ENCODE measurements around the gene NRP1. TPM values are rescaled to one million over a fixed set of nuclear protein-coding genes. Genes with fewer than 3 reads are reported as not detected.

Gene NRP1
- total RNA-seq, 6 experiments from 2014 or later: 14.7 to 61.7 (median 29.5) TPM

DNA sequence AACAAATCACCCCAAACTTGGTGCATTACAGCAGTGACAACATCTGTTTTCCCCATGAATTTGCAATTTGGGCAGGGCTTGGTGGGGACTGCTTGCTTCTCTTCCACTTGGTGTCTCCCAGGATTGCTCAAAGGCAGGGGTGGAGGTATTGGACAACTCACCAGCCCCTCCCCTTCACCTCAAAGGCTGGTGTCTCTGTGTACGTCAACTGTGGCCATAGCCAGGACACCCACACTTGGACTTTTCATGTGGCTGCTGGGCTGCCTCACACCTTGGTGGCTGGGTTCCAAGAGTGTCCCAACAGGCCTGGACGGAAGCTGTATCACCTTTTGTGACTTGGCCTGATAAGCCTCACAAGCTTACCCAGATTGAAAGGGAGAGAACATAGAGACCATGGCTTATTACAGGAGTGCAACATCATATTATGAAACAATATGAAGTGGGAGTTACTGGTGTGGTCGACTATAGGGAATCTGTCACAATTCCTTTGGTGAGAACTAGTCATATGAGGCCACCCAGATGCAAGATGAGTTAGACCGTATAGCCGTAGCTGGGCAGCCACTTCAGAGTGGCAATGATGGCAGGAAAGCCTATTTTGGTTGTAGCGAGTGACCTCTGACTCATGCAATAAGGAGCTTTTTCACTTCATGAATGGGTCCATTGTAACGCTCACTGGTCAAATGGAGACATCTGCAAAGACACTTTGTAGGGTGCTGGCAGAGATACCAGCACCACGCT lies 188.8 kb downstream of the NRP1 start:
- DNase-seq: peak; percentile 51 to 80 (median 73)
- Histone ChIP-seq H3K9me3 (no peaks in the 10 kb centered on the region), H3K4me1 (no peaks in the 10 kb centered on the region), H3K27me3 (no peaks in the 10 kb centered on the region), H3K4me3 (no peak overlapping the region), H3K27ac (no peak overlapping the region), H3K36me3 (no peaks in the 10 kb centered on the region)
- peak; percentile 15 for TF ChIP-seq POLR2A (IDR thresholded peaks at IDR 0.05)
- TF ChIP-seq, protein P1, sequence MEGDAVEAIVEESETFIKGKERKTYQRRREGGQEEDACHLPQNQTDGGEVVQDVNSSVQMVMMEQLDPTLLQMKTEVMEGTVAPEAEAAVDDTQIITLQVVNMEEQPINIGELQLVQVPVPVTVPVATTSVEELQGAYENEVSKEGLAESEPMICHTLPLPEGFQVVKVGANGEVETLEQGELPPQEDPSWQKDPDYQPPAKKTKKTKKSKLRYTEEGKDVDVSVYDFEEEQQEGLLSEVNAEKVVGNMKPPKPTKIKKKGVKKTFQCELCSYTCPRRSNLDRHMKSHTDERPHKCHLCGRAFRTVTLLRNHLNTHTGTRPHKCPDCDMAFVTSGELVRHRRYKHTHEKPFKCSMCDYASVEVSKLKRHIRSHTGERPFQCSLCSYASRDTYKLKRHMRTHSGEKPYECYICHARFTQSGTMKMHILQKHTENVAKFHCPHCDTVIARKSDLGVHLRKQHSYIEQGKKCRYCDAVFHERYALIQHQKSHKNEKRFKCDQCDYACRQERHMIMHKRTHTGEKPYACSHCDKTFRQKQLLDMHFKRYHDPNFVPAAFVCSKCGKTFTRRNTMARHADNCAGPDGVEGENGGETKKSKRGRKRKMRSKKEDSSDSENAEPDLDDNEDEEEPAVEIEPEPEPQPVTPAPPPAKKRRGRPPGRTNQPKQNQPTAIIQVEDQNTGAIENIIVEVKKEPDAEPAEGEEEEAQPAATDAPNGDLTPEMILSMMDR (IDR thresholded peaks at IDR 0.05): no peak
- intact Hi-C loops (cut with DNase I): no loop called here
- peak; percentile 63 to 90 (median 81) for ATAC-seq
- 70% methylated on average over 4 of the region's 8 CpGs for WGBS (ENCODE audit: insufficient coverage, low coverage, low lambda C conversion rate, missing lambda C conversion rate)

DNA sequence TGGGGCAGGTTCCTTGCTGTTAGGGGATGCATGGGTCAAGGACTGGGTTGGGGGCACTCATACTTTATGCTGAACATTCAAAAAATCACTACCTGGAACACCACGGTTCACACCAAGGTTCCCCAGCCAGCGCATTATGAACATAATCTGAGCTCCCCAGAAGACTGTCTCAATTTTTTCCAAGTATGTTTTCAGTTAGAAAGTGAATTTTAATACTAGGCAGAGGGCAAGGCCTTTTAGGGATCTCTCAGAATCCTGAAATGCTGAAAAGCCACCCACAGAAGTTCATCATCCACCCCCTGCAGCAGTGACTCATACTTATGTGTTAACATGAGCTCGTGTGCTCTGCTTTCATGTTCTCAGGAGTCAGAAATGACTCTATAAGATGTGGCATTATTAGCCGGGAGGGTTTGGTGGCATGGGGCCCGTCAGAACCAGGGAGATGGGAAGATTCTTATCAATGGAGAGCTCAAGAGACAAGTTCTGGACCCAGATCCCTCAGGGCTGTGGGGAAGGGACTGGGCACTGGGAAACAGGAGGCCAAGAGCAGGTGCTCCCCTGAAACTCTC lies 191.2 kb downstream of the NRP1 start:
- intact Hi-C loops (cut with DNase I): no loop called here
- H3K4me1 ChIP-seq: no peaks in the 10 kb centered on the region
- H3K27ac ChIP-seq: no peak overlapping the region
- peak in 1 of 4 donors; percentile 65 for ATAC-seq
- TF ChIP-seq, protein P1 (IDR thresholded peaks at IDR 0.05): no peak
- TF ChIP-seq POLR2A (IDR thresholded peaks at IDR 0.05): no peak
- DNase-seq: no peak
- H3K4me3 ChIP-seq: no peak overlapping the region
- no peaks in the 10 kb centered on the region for H3K9me3 ChIP-seq
- WGBS (ENCODE audit: insufficient coverage, low coverage, low lambda C conversion rate, missing lambda C conversion rate): 60% methylated on average over 5 of the region's 5 CpGs
- H3K27me3 ChIP-seq: no peaks in the 10 kb centered on the region
- H3K36me3 ChIP-seq: no peaks in the 10 kb centered on the region

DNA sequence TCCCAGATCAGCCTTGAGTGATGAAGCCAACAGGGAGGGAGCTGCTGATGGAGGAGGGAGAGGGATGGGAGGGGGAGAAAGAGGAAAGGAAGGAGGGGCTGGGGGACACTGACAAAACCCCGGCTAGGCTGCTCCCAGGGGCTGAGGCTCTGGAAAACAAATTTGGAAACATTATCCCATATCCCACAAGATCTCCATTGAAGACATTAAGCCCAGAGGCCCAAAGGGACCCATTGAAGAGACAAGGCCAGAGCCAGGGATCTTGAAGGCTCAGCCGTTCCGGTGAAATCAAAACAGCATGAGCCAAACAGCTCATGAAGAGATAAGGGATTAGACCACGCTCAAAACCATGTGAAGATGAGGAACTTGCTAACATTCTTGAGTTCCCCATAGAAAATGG lies 192.2 kb downstream of the NRP1 start:
- Histone ChIP-seq H3K27ac (no peak overlapping the region), H3K9me3 (no peaks in the 10 kb centered on the region), H3K4me3 (no peak overlapping the region), H3K27me3 (no peaks in the 10 kb centered on the region), H3K36me3 (no peaks in the 10 kb centered on the region), H3K4me1 (no peaks in the 10 kb centered on the region)
- no peak for DNase-seq
- intact Hi-C loops (cut with DNase I): no loop called here
- no peak for TF ChIP-seq POLR2A (IDR thresholded peaks at IDR 0.05)
- TF ChIP-seq, protein P1 (IDR thresholded peaks at IDR 0.05): no peak
- 59% methylated on average over 3 of the region's 4 CpGs for WGBS (ENCODE audit: insufficient coverage, low coverage, low lambda C conversion rate, missing lambda C conversion rate)
- ATAC-seq: no peak

DNA sequence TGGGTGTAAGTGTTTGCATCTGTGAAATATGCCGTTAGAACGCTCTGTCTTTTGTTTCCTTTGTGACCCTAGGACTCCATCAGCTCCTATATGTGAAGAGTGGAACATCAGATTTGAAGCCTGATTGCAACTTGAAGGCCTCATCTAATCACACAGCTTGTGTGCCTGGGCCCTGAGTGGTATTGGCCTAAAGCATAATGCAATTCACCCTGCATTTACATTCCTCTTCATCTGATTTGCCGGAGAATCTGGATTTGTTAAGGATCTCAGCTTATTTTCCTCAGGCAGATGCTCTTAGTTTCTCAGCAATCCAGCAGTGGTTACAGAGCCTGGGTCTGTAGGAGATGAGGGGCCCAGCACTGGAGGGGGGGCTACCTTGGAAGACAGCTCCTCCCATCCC lies 193.2 kb downstream of the NRP1 start:
- Histone ChIP-seq H3K36me3 (no peaks in the 10 kb centered on the region), H3K27me3 (no peaks in the 10 kb centered on the region), H3K27ac (no peak overlapping the region), H3K4me3 (no peak overlapping the region), H3K4me1 (no peaks in the 10 kb centered on the region), H3K9me3 (no peaks in the 10 kb centered on the region)
- ATAC-seq: no peak
- no peak for DNase-seq
- whole genome bisulfite sequencing (ENCODE audit: insufficient coverage, low coverage, low lambda C conversion rate, missing lambda C conversion rate): 100% methylated on average over 1 of the region's 3 CpGs
- TF ChIP-seq, protein P1 (IDR thresholded peaks at IDR 0.05): no peak
- no peak for TF ChIP-seq POLR2A (IDR thresholded peaks at IDR 0.05)
- intact Hi-C loops (cut with DNase I): no loop called here
